Right lobe of liver (tissue), 6 donors: ENCODE results near the gene CSNK1G1. TPM values are rescaled to one million over a fixed set of nuclear protein-coding genes. Genes with fewer than 3 reads are reported as not detected.

ENCODE experiments used
- ATAC-seq, 4 donors: fragments of 200-7000 bp; cut with Tn5 transposase; one replicate each; pipeline ENCODE4 v1.9.1; 2020; ENCODE audit warnings: mild to moderate bottlenecking in 4 of 4, moderate library complexity in 4 of 4
- DNase-seq, 3 donors: peaks; one replicate each; pipeline ENCODE4 v3.0.0-alpha.2; 2020
- H3K27ac ChIP-seq, 3 donors: fragments of 200-600 bp; one replicate each; pipeline ENCODE4 v1.8.0; 2022
- H3K27me3 ChIP-seq, 2 donors: fragments of 200-600 bp; one replicate each; pipeline ENCODE4 v1.8.0; 2022
- H3K36me3 ChIP-seq, 4 donors: fragments of 200-600 bp; sonication (generic) in 1 of 4; one replicate each; pipeline versions ENCODE4 v1.5.1 to v1.8.0; 2017 to 2022; ENCODE audit warnings: control low read depth in 1 of 4
- H3K4me1 ChIP-seq, 4 donors: fragments of 200-600 bp; sonication (generic) in 1 of 4; one replicate each; pipeline versions ENCODE4 v1.5.1 to v1.8.0; 2017 to 2022; ENCODE audit warnings: control low read depth in 1 of 4
- H3K4me3 ChIP-seq, 3 donors: fragments of 200-600 bp; one replicate each; pipeline ENCODE4 v1.8.0; 2022
- H3K9me3 ChIP-seq, 4 donors: fragments of 200-600 bp; sonication (generic) in 1 of 4; one replicate each; pipeline versions ENCODE4 v1.5.1 to v1.8.0; 2017 to 2022; ENCODE audit warnings: control low read depth in 1 of 4
- POLR2A ChIP-seq: fragments of 450-650 bp; IDR thresholded peaks from one replicate; pipeline ENCODE4 v1.6.1; 2017; ENCODE audit warnings: antibody characterized with exemption, mild to moderate bottlenecking
- WGBS: methylation state at CpG from one replicate; pipeline ENCODE4 v1.1.6; 2018; ENCODE audit warnings: low coverage, low lambda C conversion rate; ENCODE audit not compliant: insufficient coverage; ENCODE audit errors: missing lambda C conversion rate; 5-methylcytosine and 5-hydroxymethylcytosine counted together
- intact Hi-C, 2 donors: fragments of 100-400 bp; cut with DNase I; formaldehyde crosslinking; loops; one replicate each; pipeline versions ENCODE4 v1.11.2 to v1.14.1; 2022
- total RNA-seq, 6 experiments: library from RNA; depleted of rRNA in 2 of 6; stranded (reverse); fragments of >200 nt in 2 of 6; fragmentation: NEBNext Ultra II Directional in 3 of 6; extraction: Animal tissue kit (Norgen Biotek cat#: 25700) in 3 of 6; gene quantifications; one replicate each; pipeline versions ENCODE4 v1.1.0 to v1.2.4, GENCODE V29; 2016 to 2023
- TF ChIP-seq, protein P1 (sequence below), 4 donors: fragments of 200-600 bp in 3 of 4; fragments of 450-650 bp in 1 of 4; IDR thresholded peaks; one replicate each; pipeline versions ENCODE4 v1.5.1 to v1.8.0; 2016 to 2022; ENCODE audit warnings: antibody characterized with exemption in 4 of 4, mild to moderate bottlenecking in 2 of 4
- donor health status: DM: no; HTN: yes; CAD: no.
- donor health status: DM: no; HTN: no; CAD: no.
- donor health status: DM: no; HTN: no; CAD: no.
- donor health status: DM: no; HTN: yes; CAD: no.
- donor health status: DM: no; HTN: yes; CAD: no.

Gene CSNK1G1
- total RNA-seq, 6 experiments from 2014 or later, result 3.9 to 7.1 (median 5.5) TPM

DNA sequence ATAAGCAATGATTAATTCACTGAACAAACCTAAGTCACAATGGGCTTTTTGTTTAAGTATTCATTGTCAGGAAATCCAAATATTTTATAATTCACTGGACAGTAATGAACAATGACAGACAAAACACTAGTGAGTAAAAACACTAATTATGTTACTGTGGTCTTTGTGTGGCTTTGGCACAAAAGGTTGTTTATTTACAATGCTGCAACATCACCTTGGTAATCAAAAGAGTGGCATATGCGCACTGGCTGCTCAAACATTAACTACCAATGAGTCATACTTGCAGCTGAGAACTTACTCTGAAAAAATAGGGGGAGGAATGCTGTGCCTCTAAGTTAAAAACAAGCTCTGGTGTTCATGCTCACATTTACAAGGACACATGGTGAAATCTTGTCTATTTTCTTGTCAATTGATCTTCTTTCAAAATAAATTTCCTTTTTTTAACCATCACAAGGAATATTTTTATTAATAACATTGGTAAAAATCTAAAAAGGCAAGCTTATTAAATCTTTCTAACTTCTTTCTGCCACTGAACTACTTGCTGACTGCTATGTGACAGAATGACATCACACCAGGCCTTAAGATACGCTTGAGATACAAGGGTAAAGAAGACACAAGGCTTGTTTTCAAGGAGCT lies 107.9 kb downstream of the CSNK1G1 start:
- TF ChIP-seq, protein P1, sequence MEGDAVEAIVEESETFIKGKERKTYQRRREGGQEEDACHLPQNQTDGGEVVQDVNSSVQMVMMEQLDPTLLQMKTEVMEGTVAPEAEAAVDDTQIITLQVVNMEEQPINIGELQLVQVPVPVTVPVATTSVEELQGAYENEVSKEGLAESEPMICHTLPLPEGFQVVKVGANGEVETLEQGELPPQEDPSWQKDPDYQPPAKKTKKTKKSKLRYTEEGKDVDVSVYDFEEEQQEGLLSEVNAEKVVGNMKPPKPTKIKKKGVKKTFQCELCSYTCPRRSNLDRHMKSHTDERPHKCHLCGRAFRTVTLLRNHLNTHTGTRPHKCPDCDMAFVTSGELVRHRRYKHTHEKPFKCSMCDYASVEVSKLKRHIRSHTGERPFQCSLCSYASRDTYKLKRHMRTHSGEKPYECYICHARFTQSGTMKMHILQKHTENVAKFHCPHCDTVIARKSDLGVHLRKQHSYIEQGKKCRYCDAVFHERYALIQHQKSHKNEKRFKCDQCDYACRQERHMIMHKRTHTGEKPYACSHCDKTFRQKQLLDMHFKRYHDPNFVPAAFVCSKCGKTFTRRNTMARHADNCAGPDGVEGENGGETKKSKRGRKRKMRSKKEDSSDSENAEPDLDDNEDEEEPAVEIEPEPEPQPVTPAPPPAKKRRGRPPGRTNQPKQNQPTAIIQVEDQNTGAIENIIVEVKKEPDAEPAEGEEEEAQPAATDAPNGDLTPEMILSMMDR (IDR thresholded peaks at IDR 0.05), result no peak
- TF ChIP-seq POLR2A, result no peak
- no peaks in the 10 kb centered on the region for H3K27me3 ChIP-seq
- H3K27ac ChIP-seq, result peak overlapping the region; percentile 63 to 92 (median 75)
- no peak for DNase-seq
- intact Hi-C loops, result no loop called here
- WGBS, result 31% methylated on average over 2 of the region's 2 CpGs
- H3K4me3 ChIP-seq, result no peak overlapping the region
- H3K4me1 ChIP-seq, result peaks cover 0 to 22% (median 5%) of the 10 kb centered on the region in 4 donors
- ATAC-seq, result peak; percentile 89 to 95 (median 93)
- H3K9me3 ChIP-seq, result no peaks in the 10 kb centered on the region
- H3K36me3 ChIP-seq, result no peaks in the 10 kb centered on the region

DNA sequence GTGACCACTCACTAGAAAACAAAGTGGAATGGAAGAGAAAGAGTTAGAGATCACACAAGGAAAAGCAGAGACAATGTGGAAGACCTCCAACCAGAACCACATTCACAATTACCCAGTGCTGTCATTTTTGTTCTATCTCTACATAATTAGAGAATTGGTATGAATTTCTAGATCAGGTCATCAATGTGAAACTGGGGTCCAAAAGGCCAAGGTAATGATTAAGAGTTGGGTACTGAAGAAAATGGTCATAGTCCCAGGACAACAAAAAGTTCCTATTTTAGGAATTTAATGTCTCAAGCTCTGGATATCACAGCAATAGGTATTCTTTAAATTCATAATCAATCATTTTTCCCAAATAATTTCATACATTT lies 108.5 kb downstream of the CSNK1G1 start:
- Histone ChIP-seq H3K36me3 (no peaks in the 10 kb centered on the region), H3K9me3 (no peaks in the 10 kb centered on the region), H3K4me1 (peaks cover 0 to 22% (median 5%) of the 10 kb centered on the region in 4 donors), H3K4me3 (no peak overlapping the region), H3K27ac (peak overlapping the region; percentile 63 to 92 (median 75)), H3K27me3 (no peaks in the 10 kb centered on the region)
- intact Hi-C loops, result no loop called here
- DNase-seq, result no peak
- ATAC-seq, result peak; percentile 31 to 65 (median 46)
- TF ChIP-seq POLR2A, result no peak

DNA sequence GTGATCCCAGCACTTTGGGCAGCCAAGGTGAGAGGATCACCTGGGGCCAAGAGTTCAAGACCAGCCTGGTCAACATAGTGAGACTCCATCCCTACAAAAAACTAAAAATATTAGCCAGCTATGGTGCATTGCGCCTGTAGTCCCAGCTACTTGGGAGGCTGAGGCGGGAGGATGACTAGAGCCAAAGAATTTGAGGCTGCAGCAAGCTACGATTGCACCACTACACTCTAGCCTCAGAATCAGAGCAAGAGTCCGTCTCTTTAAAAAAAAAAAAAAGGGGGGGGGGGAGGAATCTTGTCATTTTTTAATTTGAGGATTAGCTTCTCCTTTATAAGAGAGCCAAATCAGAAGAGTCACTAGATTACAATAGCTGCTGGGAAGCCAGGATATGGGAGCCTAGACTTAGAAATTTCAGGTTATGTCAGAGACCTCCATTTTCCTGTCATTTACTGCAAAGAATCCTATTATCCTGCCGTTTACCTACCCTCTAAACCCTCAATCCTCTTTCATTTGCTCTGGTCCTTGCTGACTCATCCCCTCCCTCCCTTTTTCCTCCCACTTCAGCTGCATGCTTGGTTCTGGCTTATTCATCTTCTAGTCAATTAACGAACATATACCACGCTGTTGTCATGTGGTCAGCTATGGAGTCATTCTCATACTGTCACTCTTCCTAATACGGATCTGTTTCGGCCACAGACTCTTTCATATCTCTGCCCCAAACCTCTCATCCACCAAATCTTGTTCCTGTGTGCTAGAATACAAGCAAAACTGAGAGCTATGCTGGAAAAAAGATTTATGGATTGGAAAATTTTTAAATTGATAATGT lies 109.4 kb downstream of the CSNK1G1 start:
- Histone ChIP-seq H3K4me3 (no peak overlapping the region), H3K27ac (peak overlapping the region in 1 of 3 donors; percentile 75), H3K9me3 (no peaks in the 10 kb centered on the region), H3K36me3 (no peaks in the 10 kb centered on the region), H3K4me1 (peaks cover 0 to 22% (median 5%) of the 10 kb centered on the region in 4 donors), H3K27me3 (no peaks in the 10 kb centered on the region)
- TF ChIP-seq, protein P1 (IDR thresholded peaks at IDR 0.05), result no peak
- TF ChIP-seq POLR2A, result no peak
- ATAC-seq, result no peak
- 69% methylated on average over 9 of the region's 9 CpGs for WGBS
- no peak for DNase-seq
- intact Hi-C loops, result no loop called here

DNA sequence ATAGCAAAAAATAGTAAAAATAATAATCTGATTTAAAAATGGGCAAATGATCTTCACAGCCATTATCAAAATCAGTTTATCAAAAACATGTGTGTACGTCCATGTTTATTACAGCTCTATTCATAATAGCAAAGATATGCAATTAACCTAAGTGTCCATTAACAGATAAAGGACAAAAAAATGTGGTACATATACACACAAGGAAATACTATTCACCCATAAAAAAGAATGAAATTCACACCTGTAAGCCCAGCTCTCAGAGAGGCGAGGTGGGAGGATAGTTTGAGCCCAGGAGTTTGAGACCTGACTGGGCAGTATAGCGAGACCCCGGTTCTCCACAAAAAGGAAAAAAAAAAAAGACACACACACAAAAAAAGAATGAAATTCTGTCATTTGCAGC lies 110.6 kb downstream of the CSNK1G1 start:
- Histone ChIP-seq H3K4me3 (no peak overlapping the region), H3K36me3 (no peaks in the 10 kb centered on the region), H3K9me3 (peaks cover 0 to 3% (median 0%) of the 10 kb centered on the region in 4 donors), H3K27ac (no peak overlapping the region), H3K4me1 (peaks cover 0 to 22% (median 5%) of the 10 kb centered on the region in 4 donors), H3K27me3 (no peaks in the 10 kb centered on the region)
- intact Hi-C loops, result no loop called here
- ATAC-seq, result no peak
- DNase-seq, result no peak
- 100% methylated on average over 2 of the region's 4 CpGs for WGBS
- TF ChIP-seq, protein P1 (IDR thresholded peaks at IDR 0.05), result no peak
- no peak for TF ChIP-seq POLR2A

DNA sequence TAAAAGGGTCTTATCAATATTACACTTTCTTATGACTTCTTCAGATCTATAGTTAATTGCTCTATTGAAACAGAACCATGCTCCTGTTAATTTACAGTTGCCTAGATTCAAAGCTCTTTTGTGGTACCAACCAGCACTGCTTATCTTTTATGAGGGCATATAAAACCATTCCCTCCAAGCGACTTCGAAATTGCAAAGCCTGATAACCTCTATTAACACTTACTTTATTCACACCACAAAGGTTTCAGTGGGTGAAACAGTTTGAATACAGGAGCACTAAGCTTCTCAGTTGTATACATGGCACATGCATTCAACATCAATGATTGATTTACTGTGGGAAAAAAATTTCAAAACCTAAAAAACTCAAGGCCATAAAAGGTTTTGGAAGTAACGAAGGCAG lies 118.3 kb downstream of the CSNK1G1 start:
- H3K27ac ChIP-seq, result no peak overlapping the region
- DNase-seq (no peak), ATAC-seq (no peak)
- H3K27me3 ChIP-seq, result no peaks in the 10 kb centered on the region
- H3K4me3 ChIP-seq, result no peak overlapping the region
- H3K4me1 ChIP-seq, result no peaks in the 10 kb centered on the region
- TF ChIP-seq, protein P1 (IDR thresholded peaks at IDR 0.05), result no peak
- no peak for TF ChIP-seq POLR2A
- intact Hi-C loops, result no loop called here
- H3K36me3 ChIP-seq, result no peaks in the 10 kb centered on the region
- 91% methylated on average over 3 of the region's 3 CpGs for WGBS
- H3K9me3 ChIP-seq, result peaks cover 0 to 3% (median 0%) of the 10 kb centered on the region in 4 donors
